Thoracic aorta (tissue), 2 donors: Measurements from ENCODE around the gene TOM1L2. TPM values are rescaled to one million over a fixed set of nuclear protein-coding genes. Genes with fewer than 3 reads are reported as not detected.

Experiments
- ATAC-seq: fragments of 150-250 bp; one replicate; pipeline ENCODE4 v1.8.0; 2017; ENCODE audit warnings: low read depth; ENCODE audit not compliant: insufficient number of reproducible peaks, low FRiP score
- DNase-seq: peaks from one replicate; pipeline ENCODE4 v3.0.0-alpha.2; 2020; ENCODE audit warnings: low spot score
- H3K27ac ChIP-seq, 2 donors: fragments of 200-600 bp; sonication (generic); 1 replicate in 1 of 2; 2 replicates in 1 of 2; pipeline ENCODE4 v1.5.1; 2016; ENCODE audit warnings: mild to moderate bottlenecking in 2 of 2, moderate library complexity in 2 of 2
- H3K27me3 ChIP-seq: fragments of 200-600 bp; sonication (generic); replicated peaks from 2 replicates; pipeline ENCODE4 v1.6.0; 2016; ENCODE audit warnings: mild to moderate bottlenecking; ENCODE audit not compliant: insufficient read depth
- H3K36me3 ChIP-seq: fragments of 200-600 bp; sonication (generic); one replicate; pipeline ENCODE4 v1.5.1; 2016
- H3K4me1 ChIP-seq, 2 donors: fragments of 200-600 bp; sonication (generic); 1 replicate in 1 of 2; 2 replicates in 1 of 2; pipeline versions ENCODE4 v1.5.1 to v1.6.0; 2016; ENCODE audit warnings: low read depth in 2 of 2, mild to moderate bottlenecking in 1 of 2; ENCODE audit not compliant: control insufficient read depth in 1 of 2
- H3K4me3 ChIP-seq: fragments of 200-600 bp; sonication (generic); 2 replicates; pipeline ENCODE4 v1.5.1; 2016; ENCODE audit warnings: mild to moderate bottlenecking
- H3K9me3 ChIP-seq: fragments of 200-600 bp; sonication (generic); 2 replicates; pipeline ENCODE4 v1.5.1; 2016
- total RNA-seq, 2 donors: library from RNA; depleted of rRNA; stranded (reverse); fragments of >200 nt; gene quantifications; one replicate each; pipeline versions ENCODE4 v1.1.0 to v1.2.3, GENCODE V29; 2016
- TF ChIP-seq, protein P1 (sequence below): fragments of 200-600 bp; sonication (generic); IDR thresholded peaks from one replicate; pipeline ENCODE4 v1.5.1; 2019; ENCODE audit warnings: antibody characterized with exemption

The TOM1L2 gene
- total RNA-seq, 2 donors from 2014 or later: 63.4 to 185 TPM

DNA sequence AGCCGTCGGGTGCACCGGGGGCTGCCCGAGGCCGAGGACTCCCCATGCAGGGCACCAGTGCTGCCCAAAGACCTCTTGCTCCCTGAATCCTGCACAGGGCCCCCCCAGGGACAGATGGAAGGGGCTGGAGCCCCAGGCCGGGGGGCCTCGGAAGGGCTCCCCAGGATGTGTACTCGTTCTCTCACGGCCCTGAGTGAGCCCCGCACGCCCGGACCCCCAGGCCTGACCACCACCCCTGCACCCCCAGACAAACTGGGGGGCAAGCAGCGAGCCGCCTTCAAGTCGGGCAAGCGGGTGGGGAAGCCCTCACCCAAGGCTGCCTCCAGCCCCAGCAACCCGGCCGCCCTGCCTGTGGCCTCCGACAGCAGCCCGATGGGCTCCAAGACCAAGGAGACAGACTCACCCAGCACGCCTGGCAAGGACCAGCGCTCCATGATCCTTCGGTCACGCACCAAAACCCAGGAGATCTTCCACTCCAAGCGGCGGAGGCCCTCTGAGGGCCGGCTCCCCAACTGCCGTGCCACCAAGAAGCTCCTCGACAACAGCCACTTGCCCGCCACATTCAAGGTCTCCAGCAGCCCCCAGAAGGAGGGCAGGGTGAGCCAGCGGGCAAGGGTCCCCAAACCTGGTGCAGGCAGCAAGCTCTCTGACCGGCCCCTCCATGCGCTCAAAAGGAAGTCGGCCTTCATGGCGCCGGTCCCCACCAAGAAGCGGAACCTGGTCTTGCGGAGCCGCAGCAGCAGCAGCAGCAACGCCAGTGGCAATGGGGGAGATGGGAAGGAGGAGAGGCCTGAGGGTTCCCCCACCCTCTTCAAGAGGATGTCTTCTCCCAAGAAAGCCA is 176.0 kb downstream of the TOM1L2 start:
- ATAC-seq: no peak

DNA sequence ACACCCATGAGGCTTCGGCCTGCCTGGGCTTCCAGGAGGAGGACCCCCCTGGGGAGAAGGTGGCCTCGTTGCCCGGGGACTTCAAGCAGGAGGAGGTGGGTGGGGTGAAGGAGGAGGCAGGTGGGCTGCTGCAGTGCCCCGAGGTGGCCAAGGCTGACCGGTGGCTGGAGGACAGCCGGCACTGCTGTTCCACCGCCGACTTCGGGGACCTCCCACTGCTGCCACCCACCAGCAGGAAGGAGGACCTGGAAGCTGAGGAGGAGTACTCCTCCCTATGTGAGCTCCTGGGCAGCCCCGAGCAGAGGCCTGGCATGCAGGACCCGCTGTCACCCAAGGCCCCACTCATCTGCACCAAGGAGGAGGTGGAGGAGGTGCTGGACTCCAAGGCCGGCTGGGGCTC is 176.9 kb downstream of the TOM1L2 start:
- DNase-seq: no peak
- Histone ChIP-seq H3K9me3 (no peaks in the 10 kb centered on the region), H3K4me3 (no peak overlapping the region), H3K27ac (no peak overlapping the region), H3K27me3 (no peaks in the 10 kb centered on the region), H3K4me1 (no peaks in the 10 kb centered on the region), H3K36me3 (peaks cover 8% of the 10 kb centered on the region)
- ATAC-seq: no peak
- TF ChIP-seq, protein P1, sequence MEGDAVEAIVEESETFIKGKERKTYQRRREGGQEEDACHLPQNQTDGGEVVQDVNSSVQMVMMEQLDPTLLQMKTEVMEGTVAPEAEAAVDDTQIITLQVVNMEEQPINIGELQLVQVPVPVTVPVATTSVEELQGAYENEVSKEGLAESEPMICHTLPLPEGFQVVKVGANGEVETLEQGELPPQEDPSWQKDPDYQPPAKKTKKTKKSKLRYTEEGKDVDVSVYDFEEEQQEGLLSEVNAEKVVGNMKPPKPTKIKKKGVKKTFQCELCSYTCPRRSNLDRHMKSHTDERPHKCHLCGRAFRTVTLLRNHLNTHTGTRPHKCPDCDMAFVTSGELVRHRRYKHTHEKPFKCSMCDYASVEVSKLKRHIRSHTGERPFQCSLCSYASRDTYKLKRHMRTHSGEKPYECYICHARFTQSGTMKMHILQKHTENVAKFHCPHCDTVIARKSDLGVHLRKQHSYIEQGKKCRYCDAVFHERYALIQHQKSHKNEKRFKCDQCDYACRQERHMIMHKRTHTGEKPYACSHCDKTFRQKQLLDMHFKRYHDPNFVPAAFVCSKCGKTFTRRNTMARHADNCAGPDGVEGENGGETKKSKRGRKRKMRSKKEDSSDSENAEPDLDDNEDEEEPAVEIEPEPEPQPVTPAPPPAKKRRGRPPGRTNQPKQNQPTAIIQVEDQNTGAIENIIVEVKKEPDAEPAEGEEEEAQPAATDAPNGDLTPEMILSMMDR: no peak

More for the DNA sequence above, 176.0 kb downstream of the TOM1L2 start:
- H3K4me1 ChIP-seq: no peaks in the 10 kb centered on the region
- no peaks in the 10 kb centered on the region for H3K9me3 ChIP-seq
- peaks cover 8% of the 10 kb centered on the region for H3K36me3 ChIP-seq
- H3K27me3 ChIP-seq: no peaks in the 10 kb centered on the region
- TF ChIP-seq, protein P1: no peak
- H3K27ac ChIP-seq: no peak overlapping the region
- H3K4me3 ChIP-seq: no peak overlapping the region
- no peak for DNase-seq

DNA sequence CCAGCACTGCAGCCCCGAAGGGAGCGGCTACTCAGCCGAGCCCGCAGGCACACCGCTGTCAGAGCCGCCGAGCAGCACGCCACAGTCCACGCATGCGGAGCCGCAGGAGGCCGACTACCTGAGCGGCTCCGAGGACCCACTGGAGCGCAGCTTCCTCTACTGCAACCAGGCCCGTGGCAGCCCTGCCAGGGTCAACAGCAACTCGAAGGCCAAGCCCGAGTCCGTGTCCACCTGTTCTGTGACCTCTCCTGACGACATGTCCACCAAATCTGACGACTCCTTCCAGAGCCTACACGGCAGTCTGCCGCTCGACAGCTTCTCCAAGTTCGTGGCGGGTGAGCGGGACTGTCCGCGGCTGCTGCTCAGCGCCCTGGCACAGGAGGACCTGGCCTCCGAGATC is 177.8 kb downstream of the TOM1L2 start:
- ATAC-seq (no peak), DNase-seq (no peak)
- TF ChIP-seq, protein P1: no peak
- no peak overlapping the region for H3K27ac ChIP-seq
- no peaks in the 10 kb centered on the region for H3K27me3 ChIP-seq
- H3K4me3 ChIP-seq: no peak overlapping the region
- no peaks in the 10 kb centered on the region for H3K4me1 ChIP-seq
- peaks cover 8% of the 10 kb centered on the region for H3K36me3 ChIP-seq
- no peaks in the 10 kb centered on the region for H3K9me3 ChIP-seq

Other genes starting within 250 kb of the TOM1L2 start
- gene SREBF1, start 135.4 kb downstream of the TOM1L2 start, total RNA-seq: 10 to 100 TPM; 56.2 to 64.2 TPM
- gene DRC3, start 462 bp upstream of the TOM1L2 start, total RNA-seq: 1 to 10 TPM in 1 of 2 donors, under 1 TPM in 1; 0.27 to 2.3 TPM
- gene ATPAF2, start 66.8 kb upstream of the TOM1L2 start, total RNA-seq: 10 to 100 TPM; 11.8 to 19.0 TPM
- 10 to 100 TPM; 13.5 to 16.4 TPM for gene GID4, start 67.0 kb upstream of the TOM1L2 start, total RNA-seq
- gene DRG2, start 115.5 kb upstream of the TOM1L2 start, total RNA-seq: 10 to 100 TPM; 42.3 to 55.6 TPM
- 1 to 10 TPM; 2.3 to 6.1 TPM for gene MYO15A, start 136.4 kb upstream of the TOM1L2 start, total RNA-seq
- gene ALKBH5, start 211.4 kb upstream of the TOM1L2 start, total RNA-seq: 100 to 1,000 TPM in 1 of 2 donors, 10 to 100 TPM in 1; 89.6 to 105 TPM